ENCODE results near the gene MRPL36.
"Not testable (repeated sequence)": the region's sequence is repeated elsewhere in the genome, so short reads cannot be mapped to it uniquely, and the experiment has no call there.

MRPL36 gene

DNA sequence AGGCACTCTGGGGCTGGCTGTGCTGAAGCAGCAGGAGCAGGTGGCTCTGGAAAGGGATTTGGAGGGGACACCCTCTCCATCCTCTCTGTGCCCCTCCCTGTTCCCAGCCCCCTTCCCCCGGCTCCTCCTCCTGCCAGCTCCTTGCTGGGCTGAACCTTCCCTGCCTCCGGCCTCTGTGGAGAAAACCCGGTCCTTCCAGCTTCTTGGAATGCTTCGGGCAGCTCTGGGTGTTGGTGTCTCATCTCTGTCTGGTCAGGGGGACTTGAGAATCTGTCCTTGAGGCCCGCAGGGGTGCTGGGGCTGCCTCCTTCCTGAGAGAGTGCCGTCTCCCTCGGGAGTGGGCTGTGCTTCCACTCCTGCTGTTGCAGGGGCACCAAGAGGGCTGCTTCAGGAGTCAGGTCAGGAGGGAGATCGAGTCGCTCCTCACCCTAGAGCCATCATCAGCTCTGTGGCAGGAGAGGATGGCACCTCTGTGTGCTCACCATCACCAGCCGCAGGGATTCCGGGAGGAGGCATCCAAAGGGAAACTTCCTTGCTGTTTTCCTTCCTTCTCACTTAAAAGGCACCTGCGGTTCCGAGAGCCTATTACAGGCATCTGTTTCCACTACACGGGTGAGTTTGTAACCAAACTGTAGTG is 32.2 kb upstream of the MRPL36 start:
- no peak for DNase-seq

- DNase-seq: no peak
Observed at GRCh38 chr5:1831257-1831656, 31.6 kb upstream of the MRPL36 start.

DNA sequence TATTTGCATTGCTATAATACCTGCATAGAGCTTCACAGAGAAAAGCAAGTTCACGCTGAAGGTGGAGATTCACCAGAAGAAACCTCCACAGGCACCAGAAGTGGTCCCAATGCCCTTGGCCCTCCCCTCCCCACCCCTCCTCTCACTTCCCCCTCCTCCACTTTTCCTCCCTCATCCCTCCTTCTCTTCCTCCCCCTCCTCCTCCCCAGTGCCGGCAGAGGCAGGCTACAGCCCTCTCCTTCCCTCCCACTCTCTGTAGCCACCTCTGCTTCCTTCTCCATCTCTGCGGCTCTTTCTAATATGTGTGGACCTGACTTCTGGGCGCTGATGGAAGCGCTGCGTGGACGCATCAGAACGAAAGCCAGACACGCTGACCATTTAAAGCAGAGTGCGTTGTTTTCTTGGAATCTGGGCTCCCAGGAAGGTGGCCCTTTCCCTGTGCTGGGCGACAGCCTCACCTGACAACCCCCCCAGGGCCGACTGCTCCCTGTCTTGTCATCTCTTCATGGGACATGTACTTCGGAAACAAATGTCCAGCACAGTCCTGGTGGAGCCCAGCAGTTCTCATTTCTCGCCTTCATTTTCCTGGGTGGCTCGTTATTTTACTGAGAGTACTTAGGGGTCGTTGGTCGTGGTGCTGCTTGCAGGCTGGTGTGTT is 31.1 kb upstream of the MRPL36 start:
- no peak for DNase-seq

GRCh38 chr5:1827886-1828397 is 28.3 kb upstream of the MRPL36 start:
- DNase-seq: no peak

DNA sequence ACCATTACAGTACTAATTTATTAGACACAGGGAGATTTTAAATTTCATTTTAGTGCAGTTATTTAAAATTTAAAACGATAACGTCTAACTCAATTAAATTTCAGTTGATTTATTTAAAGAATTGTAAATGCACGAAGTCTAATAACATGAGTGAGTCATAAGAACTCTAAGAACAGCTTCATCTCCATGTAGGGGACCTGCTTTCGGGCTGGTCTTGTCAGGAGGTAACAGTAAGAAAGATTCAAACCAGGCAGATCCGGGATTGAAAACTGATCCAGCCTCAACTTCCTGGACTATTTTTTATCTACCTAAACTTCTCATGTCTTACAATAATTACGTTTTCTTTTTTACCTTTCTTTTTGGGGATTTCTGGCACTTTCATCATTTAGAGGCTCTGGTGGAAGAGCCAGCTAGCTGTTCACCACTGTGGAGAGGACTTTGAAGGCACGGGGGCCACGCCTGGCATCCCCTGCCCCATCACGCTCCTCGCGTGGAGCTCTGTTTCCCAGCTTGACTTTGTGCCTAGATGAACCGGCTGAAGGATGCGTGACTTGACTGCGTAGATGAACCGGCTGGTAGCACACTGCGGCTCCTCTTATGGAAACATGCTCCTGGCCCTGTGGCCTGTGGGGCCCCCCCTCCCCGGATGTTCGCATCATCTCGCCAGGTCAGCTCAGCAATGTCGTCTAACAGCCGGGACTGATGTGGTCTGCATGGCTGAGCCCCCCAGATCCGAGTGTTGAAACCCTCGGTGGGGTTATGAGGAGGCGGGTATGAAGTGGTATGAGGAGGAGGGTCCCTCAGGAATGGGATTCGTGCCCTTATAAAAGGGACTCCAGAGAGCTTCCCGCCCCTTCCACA is 27.6 kb upstream of the MRPL36 start:
- no peak for DNase-seq

GRCh38 chr5:1826235-1826980 is 26.8 kb upstream of the MRPL36 start:
- no peak for DNase-seq

GRCh38 chr5:1824903-1825841 is 25.5 kb upstream of the MRPL36 start:
- DNase-seq: no peak

GRCh38 chr5:1824109-1824821 is 24.6 kb upstream of the MRPL36 start:
- no peak for DNase-seq

DNA sequence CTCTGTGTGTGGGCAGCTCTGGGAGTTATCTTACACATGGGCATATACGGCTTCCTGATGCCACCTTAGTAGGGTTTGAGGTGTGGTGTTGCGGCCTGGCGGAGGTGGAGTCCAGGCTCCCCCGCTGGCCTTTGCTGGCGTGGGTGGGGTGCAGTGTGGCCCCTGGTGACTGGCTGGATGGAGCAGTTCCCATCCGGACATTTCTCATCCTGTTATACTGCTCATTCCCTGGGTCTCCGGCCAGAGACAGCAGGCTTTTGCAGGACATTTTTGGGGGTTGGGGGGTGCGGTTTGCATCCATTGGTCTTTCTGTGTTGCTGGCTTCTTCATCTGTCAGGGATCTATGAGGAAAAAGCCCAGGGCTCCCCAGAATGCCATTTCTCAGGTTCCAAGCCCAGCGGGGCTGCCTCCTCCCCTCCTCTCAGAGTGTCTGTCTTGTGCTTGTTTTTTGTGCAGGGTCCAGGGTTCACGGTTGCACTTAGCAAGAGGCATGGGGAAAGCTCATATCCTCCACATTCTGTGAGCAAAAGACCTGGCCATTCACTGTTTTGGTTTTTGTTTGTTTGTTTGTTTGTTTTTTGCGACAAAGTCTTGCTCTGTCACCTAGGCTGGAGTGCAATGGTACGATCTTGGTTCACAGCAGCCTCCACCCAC is 23.9 kb upstream of the MRPL36 start:
- no peak for DNase-seq

- no peak for DNase-seq
Observed at GRCh38 chr5:1821862-1822261, 22.2 kb upstream of the MRPL36 start.

GRCh38 chr5:1820926-1821325 is 21.3 kb upstream of the MRPL36 start:
- DNase-seq: no peak

DNA sequence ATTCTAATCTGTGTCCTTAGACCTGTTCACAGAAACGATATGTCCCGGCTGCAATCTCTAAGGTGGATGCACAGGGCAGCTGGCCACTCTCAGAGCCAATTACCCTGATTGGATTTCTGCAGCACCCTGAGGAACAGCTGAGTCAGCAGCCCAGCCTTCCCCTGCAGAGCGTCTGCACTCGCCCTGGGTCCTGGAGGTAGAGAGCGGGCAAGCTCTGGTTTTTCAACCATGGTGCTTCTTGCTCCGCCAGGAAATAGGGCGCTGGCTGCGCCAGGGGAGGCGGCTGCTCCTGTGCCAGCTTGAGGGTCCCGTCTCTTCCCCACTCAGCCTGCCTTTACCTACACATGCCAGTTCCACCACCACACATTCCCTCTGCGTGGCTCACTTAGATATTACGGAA is 20.7 kb upstream of the MRPL36 start:
- DNase-seq: no peak

GRCh38 chr5:1819458-1819857 is 19.8 kb upstream of the MRPL36 start:
- DNase-seq: no peak

GRCh38 chr5:1818784-1819183 is 19.1 kb upstream of the MRPL36 start:
- DNase-seq: no peak

GRCh38 chr5:1817261-1818043 is 17.8 kb upstream of the MRPL36 start:
- no peak for DNase-seq

DNA sequence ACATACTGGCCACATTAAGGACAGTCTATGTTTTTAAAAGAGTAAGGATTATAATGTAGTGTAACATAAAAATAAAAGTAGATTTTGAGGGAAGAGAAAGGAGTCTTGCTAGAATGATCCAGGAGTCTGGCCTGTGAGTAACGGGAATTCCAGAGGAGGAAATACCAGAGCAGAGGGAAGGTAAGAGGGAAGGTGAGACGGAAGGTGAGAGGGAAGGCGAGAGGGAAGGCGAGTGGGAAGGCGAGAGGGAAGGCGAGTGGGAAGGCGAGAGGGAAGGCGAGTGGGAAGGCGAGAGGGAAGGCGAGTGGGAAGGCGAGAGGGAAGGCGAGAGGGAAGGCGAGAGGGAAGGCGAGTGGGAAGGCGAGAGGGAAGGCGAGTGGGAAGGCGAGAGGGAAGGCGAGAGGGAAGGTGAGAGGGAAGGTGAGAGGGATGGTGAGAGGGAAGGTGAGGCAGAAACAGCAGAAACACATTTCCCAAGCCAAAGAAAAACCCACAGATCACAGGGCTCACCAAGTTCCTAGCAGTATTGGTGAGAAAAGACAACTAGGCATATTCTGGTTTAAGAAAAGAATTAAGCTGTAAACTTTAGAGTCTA is 17.0 kb upstream of the MRPL36 start:
- not testable (repeated sequence) for DNase-seq

GRCh38 chr5:1815881-1816292 is 16.2 kb upstream of the MRPL36 start:
- no peak for DNase-seq

DNA sequence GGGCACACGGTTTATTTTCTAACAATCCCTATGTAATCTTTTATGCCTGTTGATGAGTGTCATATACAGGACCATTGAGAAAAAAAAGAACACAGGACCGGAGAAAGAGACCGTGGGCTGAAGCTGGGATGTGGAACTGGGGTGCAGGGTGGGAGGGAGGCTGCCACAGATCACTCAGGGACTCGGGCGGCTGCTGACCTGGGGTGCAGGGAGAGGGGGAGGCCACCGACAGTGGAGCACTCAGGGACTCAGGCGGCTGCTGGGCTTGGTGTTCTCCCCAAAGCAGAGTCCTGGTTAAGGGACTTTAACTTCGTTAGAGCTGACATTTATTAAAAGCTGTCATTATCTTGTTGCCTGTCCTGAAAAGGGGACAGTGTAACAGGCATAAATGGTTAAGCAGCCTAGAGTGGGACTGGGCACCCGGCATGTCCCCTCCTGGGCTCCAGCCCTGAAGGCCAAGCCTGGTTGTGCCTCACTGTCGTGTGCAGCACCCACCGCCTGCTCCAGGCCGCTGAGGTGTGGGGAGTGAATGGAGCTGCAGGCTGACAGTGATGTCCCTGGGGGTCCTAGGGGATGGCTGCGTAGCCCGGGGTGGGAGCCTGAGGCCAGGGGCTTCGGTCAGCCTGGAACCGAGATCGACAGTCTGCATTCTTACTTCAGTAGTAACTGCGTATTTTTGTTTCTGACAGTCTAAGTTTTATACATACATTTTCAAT is 15.6 kb upstream of the MRPL36 start:
- no peak for DNase-seq
